Activated CD8-positive, alpha-beta memory T cell treated with anti-CD3 and anti-CD28 coated beads for 36 hours (primary cell): ENCODE results near the gene RFWD3. TPM values are rescaled to one million over a fixed set of nuclear protein-coding genes. Genes with fewer than 3 reads are reported as not detected.

Experiments used
- CTCF ChIA-PET: fragments of 350-600 bp; sonication (Branson Sonifier 250); formaldehyde crosslinking; loops from one replicate; lab custom pipeline; 2021; ENCODE audit warnings: antibody characterized with exemption; lab: Charles Lee
- POLR2A ChIA-PET: fragments of 350-600 bp; sonication (Branson Sonifier 250); formaldehyde crosslinking; loops from one replicate; lab custom pipeline; 2021; ENCODE audit warnings: antibody characterized with exemption; lab: Charles Lee
- total RNA-seq, 2 experiments: library from RNA; stranded (reverse); gene quantifications; one replicate each; pipeline ENCODE4 v1.2.3, GENCODE V29; 2021

Gene RFWD3
- total RNA-seq, 2 experiments from 2014 or later: 114 to 118 TPM

DNA sequence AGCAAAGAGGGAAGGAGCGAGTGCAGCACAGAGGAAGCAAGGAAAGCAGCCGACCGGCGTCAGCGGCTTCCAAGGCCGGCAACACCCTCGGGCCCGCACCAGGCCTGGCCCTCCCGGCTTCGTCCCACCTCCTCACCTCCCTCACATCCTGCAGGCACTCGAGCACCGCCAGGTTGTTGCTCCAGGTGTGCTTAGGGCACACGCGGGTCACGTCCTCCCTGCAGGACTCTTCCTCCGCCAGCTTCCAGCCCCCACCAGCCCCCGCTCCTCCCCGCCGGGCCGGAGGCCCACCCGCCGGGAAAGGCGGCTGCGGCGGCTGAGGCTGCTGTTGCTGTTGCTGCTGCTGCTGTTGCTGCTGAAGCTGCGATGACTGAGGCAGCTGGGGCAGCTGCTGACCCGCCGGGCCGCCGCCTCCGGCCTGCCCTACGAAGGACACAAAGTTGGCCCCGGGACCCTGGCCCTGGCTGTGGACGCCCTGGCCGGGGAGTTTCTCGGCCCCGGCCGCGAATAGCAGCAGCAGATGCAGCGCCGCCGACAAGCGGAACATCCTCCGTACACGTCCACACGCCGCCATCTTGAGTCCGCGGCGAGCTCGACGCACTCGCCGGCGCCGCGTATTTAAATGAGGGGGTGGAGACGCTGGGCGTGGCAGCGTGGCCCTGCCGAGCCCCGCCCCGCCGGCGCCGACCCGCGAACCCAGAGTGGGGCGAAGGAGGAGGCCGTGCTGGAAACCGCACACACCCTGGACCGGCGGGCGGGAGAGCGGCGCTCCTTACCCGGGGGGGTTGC is 60.0 kb downstream of the RFWD3 start, which contains the start of gene GLG1:
Gene GLG1 (minus strand): TSS at position 594 of the 789 bp plus-strand sequence. CDS start 20 bp downstream, at position 574.
- CTCF ChIA-PET: interaction anchor here (1.4 to 2.4 kb wide), 2 partner anchors 11 to 19 kb away, joined by 3 to 7 read pairs; no protein-coding TSS in a partner anchor
- POLR2A ChIA-PET: interaction anchor here (1.0 to 1.1 kb wide), 3 partner anchors 10 to 310 kb away, joined by 4 to 11 read pairs (median 4); partner anchors contain the start of gene RFWD3

DNA sequence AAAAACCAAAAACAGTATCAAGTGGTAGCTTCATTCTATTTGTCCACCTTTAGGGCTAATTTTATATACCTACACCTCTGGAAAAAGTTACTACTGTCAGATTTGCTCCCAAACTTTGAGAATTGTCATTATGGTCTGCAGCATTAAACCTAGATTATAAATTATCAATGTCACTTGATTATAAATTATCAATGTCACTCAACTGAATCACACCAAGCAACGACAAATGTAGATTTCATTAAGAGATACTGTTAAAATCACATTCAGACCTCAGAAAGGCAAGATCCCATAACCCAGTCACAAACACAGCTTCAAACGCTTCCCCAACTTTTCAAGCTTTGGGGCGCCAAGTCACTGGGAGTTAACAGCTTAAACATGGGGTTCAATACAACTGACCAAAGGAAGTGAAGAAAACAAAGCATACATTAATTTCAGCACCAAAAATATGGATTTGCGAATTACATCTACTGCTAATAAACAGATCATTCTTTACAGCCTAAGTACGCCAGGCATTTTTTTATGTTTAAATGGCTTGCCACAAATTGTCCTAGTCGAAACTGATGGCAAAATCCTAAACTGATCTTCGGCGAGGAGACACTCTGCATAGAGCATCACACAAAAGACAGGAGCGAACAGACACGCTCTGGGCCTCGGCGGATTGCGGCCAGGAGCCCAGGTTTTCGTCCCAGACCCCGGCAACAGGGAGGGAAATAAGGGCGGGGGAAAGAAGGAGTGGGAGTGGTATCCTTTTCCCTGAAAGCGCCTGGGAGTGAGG is 60.7 kb downstream of the RFWD3 start:
- ChIA-PET CTCF (no interaction called here), POLR2A (interaction anchor here (0.6 to 1.1 kb wide), 2 partner anchors 86 to 309 kb away, joined by 4 read pairs; no protein-coding TSS in a partner anchor)

DNA sequence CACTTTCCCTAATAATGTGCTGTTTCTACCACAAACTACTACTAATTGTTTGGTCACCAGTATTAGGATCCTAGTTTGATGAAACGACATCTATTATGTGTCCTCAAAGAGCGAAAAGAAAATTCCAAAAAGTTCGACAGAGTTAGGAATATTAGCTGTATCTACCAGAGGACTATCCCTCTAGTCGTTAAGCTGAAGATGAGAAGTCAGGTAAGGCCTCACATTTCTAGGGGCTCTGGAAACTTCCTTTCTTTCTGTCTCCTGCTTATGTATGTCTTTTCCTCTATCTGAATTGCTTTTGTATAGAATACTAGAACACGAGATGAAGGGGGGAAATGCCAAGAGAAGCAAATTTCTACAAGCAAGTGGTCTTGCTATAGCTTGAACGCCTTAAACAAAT is 61.3 kb downstream of the RFWD3 start:
- ChIA-PET POLR2A (interaction anchor here (0.6 kb wide), 1 partner anchor 86 kb away, joined by 4 read pairs; no protein-coding TSS in a partner anchor), CTCF (no interaction called here)

DNA sequence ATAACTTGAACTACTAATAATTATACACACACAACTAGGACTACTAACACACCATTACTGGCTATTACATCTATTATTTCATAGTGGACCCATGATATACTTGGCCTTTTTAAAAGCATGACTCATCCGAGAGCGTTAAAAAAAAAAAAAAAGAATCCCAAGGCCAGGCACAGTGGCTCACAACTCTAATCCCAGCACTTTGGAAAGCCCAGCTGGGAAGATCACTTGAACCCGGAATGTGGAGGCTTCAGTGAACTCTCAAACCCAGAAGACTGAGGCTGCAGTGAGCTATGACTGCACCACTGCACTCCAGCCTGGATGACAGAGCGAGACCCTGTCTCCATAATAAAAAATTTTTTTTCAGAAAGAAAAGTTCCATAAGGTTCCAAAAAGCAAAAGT is 62.8 kb downstream of the RFWD3 start:
- POLR2A ChIA-PET: interaction anchor here (0.6 kb wide), 1 partner anchor 79 kb away, joined by 3 read pairs; no protein-coding TSS in a partner anchor
- CTCF ChIA-PET: no interaction called here

DNA sequence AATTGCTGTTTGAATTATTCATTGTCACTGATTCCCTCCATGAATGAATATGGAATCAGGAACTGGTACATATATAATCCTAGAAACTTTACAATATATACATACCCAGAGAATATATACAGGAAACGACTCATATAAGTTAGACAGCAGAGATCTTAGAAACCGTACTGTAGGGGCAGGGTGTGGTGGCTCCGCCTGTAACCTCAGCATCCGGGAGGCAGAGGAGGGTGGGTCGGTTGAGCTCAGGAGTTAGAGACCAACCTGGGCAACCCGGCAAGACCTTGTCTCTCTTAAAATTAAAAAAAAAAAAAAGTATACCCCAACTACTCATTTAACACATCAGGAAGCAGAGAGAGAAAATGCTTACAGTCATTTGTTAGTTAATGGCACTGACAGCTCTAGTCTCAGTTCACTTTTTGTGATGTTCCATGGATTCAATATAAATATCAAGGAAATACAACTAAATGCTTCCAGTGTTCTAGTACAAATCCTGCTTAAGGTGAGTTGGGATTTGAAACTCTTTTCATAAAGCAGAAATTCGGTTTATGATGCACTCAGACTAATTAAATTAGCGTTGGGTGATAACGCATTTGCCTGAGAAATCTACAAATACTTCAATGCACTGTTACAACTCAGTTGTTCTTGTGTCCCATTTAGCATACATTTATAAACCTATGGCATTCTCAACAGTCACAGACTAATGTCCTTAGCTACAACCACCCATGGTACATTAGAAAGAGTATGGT is 65.4 kb downstream of the RFWD3 start:
- CTCF ChIA-PET: interaction anchor here (0.6 to 0.7 kb wide), 2 partner anchors 25 to 119 kb away, joined by 3 read pairs; no protein-coding TSS in a partner anchor
- POLR2A ChIA-PET: interaction anchor here (0.5 to 0.7 kb wide), 2 partner anchors 23 to 116 kb away, joined by 3 to 4 read pairs; no protein-coding TSS in a partner anchor

DNA sequence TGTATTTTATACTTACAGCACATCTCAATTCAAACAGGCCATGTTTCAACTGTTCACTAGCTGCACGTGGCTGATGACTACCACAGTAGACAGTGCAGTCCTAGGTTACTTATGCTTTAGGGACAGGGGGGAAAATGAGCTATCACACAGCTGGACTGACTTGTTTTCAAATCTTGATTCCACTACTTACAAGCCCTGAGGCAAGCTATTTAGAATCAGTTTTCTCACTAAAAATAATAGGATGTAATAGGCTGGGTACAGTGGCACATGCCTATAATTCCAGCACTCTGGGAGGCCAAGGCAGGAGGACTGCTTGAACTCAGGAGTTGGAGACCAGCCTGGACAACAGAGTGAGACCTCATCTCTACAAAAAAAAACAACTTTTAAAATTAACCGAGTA is 70.1 kb downstream of the RFWD3 start:
- POLR2A ChIA-PET: no interaction called here
- CTCF ChIA-PET: interaction anchor here (0.6 kb wide), 1 partner anchor 47 kb away, joined by 4 read pairs; no protein-coding TSS in a partner anchor

DNA sequence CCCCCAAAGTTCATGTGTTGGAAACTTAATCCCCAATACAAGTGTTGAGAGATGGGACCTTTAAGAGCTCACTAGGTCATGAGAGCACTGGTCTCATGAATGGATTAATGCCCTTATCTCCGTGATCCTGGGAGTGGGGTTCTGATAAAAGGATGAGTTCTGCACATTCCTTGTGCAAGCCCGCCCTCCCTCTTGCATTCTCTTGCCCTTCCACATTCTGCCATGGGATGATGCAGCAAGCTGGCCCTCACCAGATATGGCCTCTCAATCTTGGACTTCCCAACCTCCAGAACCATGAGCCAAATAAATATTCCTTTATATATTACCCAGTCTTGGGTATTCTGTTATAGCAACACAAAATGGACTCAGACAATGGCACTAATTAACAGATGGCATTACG is 73.8 kb downstream of the RFWD3 start:
- ChIA-PET POLR2A (interaction anchor here (0.6 kb wide), 1 partner anchor 292 kb away, joined by 3 read pairs; no protein-coding TSS in a partner anchor), CTCF (no interaction called here)

DNA sequence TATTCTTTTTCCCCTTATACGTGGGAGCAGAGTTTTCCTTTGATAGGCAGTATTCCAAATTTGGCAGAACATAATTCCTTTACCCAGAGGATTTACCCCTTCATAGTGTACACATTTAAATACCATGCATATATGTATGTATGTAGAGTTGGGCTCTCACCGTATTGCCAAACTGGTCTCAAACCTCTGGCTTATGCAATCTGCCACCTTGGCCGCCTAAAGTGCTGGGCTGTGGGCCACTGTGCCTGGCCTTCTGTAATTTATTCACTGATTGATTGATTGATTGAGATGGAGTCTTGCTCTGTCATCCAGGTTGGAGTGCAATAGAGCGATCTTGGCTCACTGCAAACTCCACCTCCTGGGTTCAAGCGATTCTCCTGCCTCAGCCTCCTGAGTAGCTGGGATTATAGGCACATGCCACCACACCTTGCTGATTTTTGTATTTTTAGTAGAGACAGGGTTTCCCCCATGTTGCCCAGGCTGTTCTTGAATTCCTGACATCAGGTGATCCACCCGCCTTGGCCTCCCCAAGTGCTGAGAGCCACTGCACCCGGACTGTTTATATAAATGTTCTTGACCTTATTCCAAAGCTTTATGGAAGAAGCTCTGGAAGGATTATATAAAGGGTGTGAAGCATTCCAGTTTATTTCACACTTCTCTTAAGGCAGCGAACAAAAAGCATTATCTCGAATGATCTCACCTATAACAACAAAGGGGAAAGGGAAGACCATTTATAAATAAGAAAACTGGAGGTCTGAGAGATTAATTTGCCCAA is 74.6 kb downstream of the RFWD3 start:
- POLR2A ChIA-PET: no interaction called here
- CTCF ChIA-PET: no interaction called here

DNA sequence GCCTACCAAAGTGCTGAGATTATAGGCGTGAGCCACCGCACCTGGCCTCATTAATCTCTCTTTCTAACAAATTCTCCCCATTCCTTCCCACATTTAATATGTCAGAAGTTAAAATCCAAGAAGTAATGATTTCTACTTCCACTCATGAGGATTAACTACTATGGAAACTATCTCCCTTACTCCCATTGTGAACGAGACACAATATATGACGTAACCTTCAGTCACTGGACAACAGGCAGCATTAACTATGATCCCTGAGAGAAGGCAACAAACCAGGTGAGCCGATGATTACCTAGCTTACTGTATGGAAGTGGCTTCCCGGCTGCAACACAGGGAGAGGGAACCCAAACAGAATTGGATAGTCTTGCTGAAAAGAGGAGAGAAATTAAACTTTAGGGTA is 79.7 kb downstream of the RFWD3 start:
- CTCF ChIA-PET: no interaction called here
- POLR2A ChIA-PET: no interaction called here

DNA sequence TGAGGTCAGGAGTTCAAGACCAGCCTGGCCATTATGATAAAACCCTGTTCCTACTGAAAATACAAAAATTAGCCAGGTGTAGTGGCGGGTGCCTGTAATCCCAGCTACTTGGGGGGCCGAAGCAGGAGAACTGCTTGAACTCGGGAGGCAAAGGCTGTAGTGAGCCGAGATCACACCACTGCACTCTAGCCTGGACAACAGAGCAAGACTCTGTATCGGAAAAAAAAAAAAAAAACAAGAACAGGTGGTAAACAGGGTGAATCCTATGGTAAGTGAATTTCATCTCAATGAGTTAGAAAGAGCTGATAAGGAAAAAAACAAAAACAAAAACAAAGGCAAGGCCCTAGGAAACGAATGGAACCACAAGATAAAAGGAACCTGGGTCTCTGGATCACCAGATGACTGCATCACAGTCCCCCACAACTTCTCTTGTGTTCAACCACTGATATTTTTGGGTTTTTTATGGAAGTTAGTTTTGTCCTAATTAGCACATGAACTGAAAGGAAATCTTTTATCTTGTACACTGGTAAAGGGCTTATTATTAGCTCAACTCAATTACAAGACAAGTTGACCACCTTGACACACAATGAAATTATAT is 80.7 kb downstream of the RFWD3 start:
- POLR2A ChIA-PET: no interaction called here
- CTCF ChIA-PET: no interaction called here

DNA sequence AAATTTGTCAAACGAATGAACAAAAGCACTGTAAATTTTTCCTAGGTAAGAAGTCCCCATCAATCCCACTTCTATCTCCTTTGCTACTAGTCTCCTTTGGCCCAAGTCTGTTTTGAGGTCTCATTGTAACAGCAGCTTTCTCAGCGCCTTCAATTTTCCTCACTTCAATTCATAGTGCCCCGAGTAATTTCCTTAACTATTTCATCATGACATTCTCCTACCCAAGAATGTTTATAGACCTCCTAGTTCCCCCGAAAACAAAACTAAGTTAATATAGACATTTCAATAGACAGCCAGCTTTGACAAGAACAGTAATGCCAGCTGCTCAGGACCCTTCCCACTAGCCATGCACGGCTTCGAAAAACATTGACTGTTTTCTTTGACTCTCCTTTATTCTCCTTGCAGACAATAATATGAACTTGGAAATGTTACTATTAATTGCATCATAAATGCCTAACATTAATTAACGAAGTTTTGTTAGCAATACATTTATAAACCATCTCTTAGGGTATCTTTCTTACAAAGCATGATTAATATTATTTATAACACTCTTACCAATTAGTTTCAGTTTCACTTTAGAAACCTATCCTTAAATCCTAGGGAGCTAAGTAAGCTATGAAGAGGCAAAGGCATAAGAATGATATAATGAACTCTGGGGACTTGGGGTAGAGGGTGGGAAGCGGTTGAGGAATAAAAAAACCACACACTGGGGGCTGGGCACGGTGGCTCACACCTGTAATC is 82.6 kb downstream of the RFWD3 start:
- POLR2A ChIA-PET: no interaction called here

DNA sequence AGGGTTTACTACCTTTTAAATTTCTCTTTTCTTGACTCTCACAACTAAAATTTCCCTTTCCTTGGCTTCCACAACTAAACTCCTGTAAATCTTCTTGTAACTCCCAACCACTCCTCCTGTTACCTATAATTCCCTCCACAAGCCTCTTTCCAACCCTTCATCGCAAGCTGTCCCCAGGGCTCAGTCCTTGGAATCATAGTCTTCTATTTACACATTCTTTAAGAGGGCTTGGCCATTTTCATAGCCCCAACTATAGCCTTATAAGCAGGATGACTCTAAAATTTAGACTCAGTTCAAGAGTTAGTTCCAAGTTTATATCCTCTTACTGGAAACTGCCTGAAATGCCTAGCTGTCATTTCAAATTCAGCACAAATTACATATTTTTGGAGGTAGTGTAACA is 83.7 kb downstream of the RFWD3 start:
- ChIA-PET POLR2A (no interaction called here), CTCF (interaction anchor here (0.6 kb wide), 1 partner anchor 15 kb away, joined by 7 read pairs; no protein-coding TSS in a partner anchor)

More for the DNA sequence above, 82.6 kb downstream of the RFWD3 start:
- CTCF ChIA-PET: no interaction called here

DNA sequence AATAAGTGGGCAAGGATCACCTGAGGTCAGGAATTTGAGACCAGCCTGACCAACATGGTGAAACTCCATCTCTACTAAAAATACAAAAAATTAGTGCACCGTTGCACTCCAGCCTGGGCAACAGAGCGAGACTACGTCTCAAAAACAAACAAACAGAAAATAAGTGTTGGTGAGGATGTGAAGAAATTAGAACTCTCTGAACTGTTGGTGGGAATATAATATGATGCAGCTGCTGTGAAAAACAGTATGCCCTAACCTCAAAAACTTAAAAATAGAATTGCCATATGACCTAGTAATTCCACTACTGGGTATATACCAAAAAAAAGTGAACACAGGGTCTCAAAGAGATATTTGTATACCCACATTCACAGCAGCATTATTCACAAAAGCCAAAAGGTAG is 85.8 kb downstream of the RFWD3 start:
- ChIA-PET CTCF (no interaction called here), POLR2A (no interaction called here)

DNA sequence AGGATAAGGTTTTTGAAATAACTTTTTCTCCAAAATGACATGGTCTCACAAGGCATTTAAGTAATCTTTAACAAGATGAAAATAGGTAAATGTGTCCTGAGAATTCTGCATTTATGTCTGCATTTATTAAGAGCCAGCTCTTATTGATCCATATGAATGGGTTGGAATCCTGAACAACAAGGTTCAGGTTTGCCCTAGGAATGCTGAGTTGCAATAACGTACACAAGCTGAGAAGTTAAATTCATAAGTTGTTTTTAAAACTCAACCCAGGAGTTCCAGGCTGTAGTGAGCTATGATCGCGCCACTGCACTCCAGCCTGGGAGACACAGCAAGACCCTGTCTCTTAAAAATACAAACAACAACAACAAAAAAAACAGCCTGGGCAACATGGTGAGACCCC is 87.8 kb downstream of the RFWD3 start:
- ChIA-PET POLR2A (no interaction called here), CTCF (interaction anchor here (0.6 kb wide), 1 partner anchor 81 kb away, joined by 4 read pairs; no protein-coding TSS in a partner anchor)

DNA sequence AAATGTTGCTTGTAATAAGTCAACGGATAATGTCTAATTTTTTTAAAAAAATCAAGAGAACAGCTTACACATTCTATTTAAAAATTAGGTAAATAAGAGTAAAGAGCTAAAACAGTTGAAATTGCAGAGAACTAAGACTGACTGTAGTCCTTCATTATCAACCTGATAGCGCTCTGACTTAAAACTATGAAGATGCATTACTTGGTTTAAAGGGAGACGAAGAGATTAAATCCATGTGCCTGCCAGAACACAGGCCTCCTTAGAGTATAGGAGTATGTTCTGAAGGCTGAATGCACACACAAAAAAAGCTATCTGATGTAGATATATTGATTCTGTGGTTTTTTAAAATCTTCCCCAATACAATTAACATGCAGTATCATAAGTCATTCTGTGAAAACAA is 88.2 kb downstream of the RFWD3 start:
- CTCF ChIA-PET: no interaction called here
- POLR2A ChIA-PET: interaction anchor here (0.7 kb wide), 1 partner anchor 23 kb away, joined by 4 read pairs; no protein-coding TSS in a partner anchor

DNA sequence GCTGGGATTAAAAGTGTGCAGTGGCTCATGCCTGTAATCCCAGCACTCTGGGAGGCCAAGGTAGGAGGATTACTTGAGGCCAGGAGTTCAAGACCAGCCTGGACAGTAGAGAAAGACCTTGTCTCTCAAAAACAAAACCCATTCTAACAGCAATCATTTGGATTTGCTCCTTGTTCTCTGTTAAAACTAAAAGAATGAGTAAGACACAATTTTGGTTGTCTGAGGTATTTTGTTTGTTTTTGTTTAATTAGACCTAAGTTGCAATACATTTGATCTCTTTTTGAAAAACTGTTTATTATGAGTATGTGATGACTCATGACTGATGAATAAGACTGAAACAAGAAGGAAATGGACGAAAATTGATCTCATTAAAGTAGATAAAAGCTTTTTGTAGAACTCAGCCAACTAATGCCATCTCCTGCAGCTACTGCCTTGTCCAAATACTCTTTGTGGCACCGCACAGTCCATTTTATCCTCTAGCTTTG is 88.8 kb downstream of the RFWD3 start:
- POLR2A ChIA-PET: interaction anchor here (0.7 kb wide), 1 partner anchor 23 kb away, joined by 4 read pairs; no protein-coding TSS in a partner anchor
- CTCF ChIA-PET: no interaction called here
